Measurements from ENCODE around the gene HOPX. TPM values are rescaled to one million over a fixed set of nuclear protein-coding genes. Genes with fewer than 3 reads are reported as not detected.

The HOPX gene
- total and polyA plus RNA-seq, 2 of the 8 experiments (the other 6 are each of a cell fraction or from before 2014, with no cell fraction given) = not detected

DNA sequence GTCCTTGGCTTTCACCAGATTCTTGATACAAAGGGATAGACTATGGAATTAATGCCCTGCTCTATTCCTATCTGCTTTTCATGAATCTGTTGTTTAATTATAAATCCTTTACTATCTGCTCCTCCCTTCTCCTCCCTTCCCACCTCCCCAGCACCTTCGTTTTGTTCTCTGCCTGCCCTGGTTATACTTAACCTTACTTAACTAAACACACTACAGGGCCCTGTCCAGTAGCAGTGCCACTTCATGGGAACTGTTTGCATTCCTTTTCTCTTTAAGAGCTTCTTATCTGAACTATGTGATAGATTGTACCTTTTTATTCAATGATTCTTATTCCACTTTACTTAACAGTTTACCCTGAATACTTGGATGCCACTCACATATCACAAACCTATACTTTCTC is 830 bp downstream of the HOPX start:
- Histone ChIP-seq H3K23me2 (ENCODE audit: low read depth, low read length) (no peaks in the 10 kb centered on the region; the same call in 1 of the 2 replicates), H3K4me2 (ENCODE audit: insufficient read depth in 1 of 2, low read depth in 2 of 2, low read length in 2 of 2) (no peak overlapping the region), H4K5ac (ENCODE audit: insufficient read length, low read depth, low read length) (no peak overlapping the region), H4K20me1 (replicated peaks in 1 of 2; ENCODE audit: control insufficient read depth in 1 of 2, insufficient read depth in 2 of 2, low read length in 2 of 2) (no peaks in the 10 kb centered on the region), H3K56ac (replicated peaks; ENCODE audit: insufficient read length, low read depth, low read length) (no peak overlapping the region), H2AFZ (ENCODE audit: low read length) (no peak overlapping the region), H3K14ac (ENCODE audit: insufficient read length) (no peak overlapping the region), H3K79me1 (ENCODE audit: low read depth, low read length) (no peaks in the 10 kb centered on the region), H3K4me1 (replicated peaks in 1 of 4; ENCODE audit: control insufficient read depth in 3 of 4, insufficient read depth in 4 of 4, low read length in 3 of 4) (peaks cover 0 to 4% (median 1%) of the 10 kb centered on the region in 4 experiments; a peak in 3 of 7 replicates), H3K9ac (replicated peaks in 1 of 4; ENCODE audit: extremely low read depth in 1 of 4, low read depth in 3 of 4, low read length in 3 of 4) (no peak overlapping the region), H3K36me3 (ENCODE audit: control insufficient read depth in 2 of 4, insufficient read depth in 4 of 4, low read length in 3 of 4) (no peaks in the 10 kb centered on the region), H2BK12ac (ENCODE audit: low read depth, low read length) (no peak overlapping the region), H2BK120ac (replicated peaks; ENCODE audit: low read depth, low read length) (no peak overlapping the region), H2BK5ac (ENCODE audit: low read depth, low read length) (no peak overlapping the region), H2AK5ac (ENCODE audit: low read depth, low read length) (no peak overlapping the region), H3K79me2 (ENCODE audit: control insufficient read depth in 1 of 2, insufficient read depth in 2 of 2, low read length in 2 of 2) (no peaks in the 10 kb centered on the region), H2BK20ac (ENCODE audit: low read length) (no peak overlapping the region), H3K27me3 (replicated peaks in 1 of 4; ENCODE audit: control insufficient read depth in 3 of 4, extremely low read depth in 1 of 4, insufficient read depth in 3 of 4, low read length in 3 of 4) (no peaks in the 10 kb centered on the region), H3K4me3 (ENCODE audit: extremely low read depth in 1 of 4, insufficient read depth in 2 of 4, low read depth in 3 of 4, low read length in 4 of 4) (no peak overlapping the region), H4K91ac (replicated peaks; ENCODE audit: insufficient read length, low read length) (no peak overlapping the region), H4K8ac (ENCODE audit: extremely low read depth, insufficient read depth, low read length) (no peak overlapping the region), H3K9me3 (ENCODE audit: insufficient read depth in 2 of 2, low read depth in 1 of 2, low read length in 1 of 2) (no peaks in the 10 kb centered on the region), H3K4ac (replicated peaks; ENCODE audit: insufficient read length, low read depth, low read length) (no peak overlapping the region), H3K23ac (ENCODE audit: insufficient read length) (no peak overlapping the region), H3K27ac (ENCODE audit: low read depth, low read length) (no peak overlapping the region), H3K18ac (ENCODE audit: extremely low read depth, low read length) (no peak overlapping the region), H2BK15ac (ENCODE audit: low read length) (no peak overlapping the region)
- FAIRE-seq (no peak), DNase-seq (ENCODE audit: low read depth in 1 of 2, low spot score in 2 of 2) (no peak)
- CTCF ChIA-PET (ENCODE audit: partially characterized antibody) = interaction anchor here (1.1 to 1.7 kb wide), 5 partner anchors 9 to 157 kb away, joined by 3 to 4 read pairs (median 4); no protein-coding TSS in a partner anchor
- POLR2A ChIA-PET (ENCODE audit: partially characterized antibody) = no interaction called here
- TF ChIP-seq GTF2F1 (IDR thresholded peaks at IDR 0.05; ENCODE audit: borderline replicate concordance, low read depth, low read length) (no peak), BCL11A (IDR thresholded peaks at IDR 0.05; ENCODE audit: low read depth in 2 of 2, low read length in 2 of 2) (no peak), RXRA (IDR thresholded peaks at IDR 0.05; ENCODE audit: insufficient read depth, low read depth, low read length) (no peak), EP300 (IDR thresholded peaks at IDR 0.05; ENCODE audit: borderline replicate concordance in 1 of 2, low read depth in 2 of 2, low read length in 2 of 2) (no peak), E2F6 (IDR thresholded peaks at IDR 0.05) (no peak), CHD2 (IDR thresholded peaks at IDR 0.05; ENCODE audit: low read length) (no peak), RNF2 (IDR thresholded peaks at IDR 0.05; ENCODE audit: borderline replicate concordance, low read depth, low read length, missing control alignments, poor library complexity, severe bottlenecking) (no peak), POLR2AphosphoS5 (IDR thresholded peaks at IDR 0.05; ENCODE audit: low read depth, low read length) (no peak), SP1 (IDR thresholded peaks at IDR 0.05; ENCODE audit: low read depth, low read length) (no peak)
- WGBS, 2 experiments (ENCODE audit: extremely low coverage in 1 of 2, insufficient coverage in 1 of 2, insufficient read length in 1 of 2, insufficient replicate concordance in 2 of 2, low coverage in 1 of 2, low lambda C conversion rate in 2 of 2, missing lambda C conversion rate in 1 of 2) = 87% methylated on average over 1 of the region's 1 CpG; no CpG with 5 or more reads in 1 of the 2 experiments

Measured in H1 (cell line).